ENCODE measurements around the gene SLC17A7.
"Not testable (repeated sequence)": the region's sequence is repeated elsewhere in the genome, so short reads cannot be mapped to it uniquely, and the experiment has no call there.

SLC17A7 gene

GRCh38 chr19:49451430-49452181, 10.3 kb upstream of the SLC17A7 start, which contains the start of gene PIH1D1:
TSS of gene PIH1D1 (minus strand) at chr19:49451814. CDS start at chr19:49451574, 240 bp downstream.
- H3K4me3 ChIP-seq (replicated peaks in 1 of 2; ENCODE audit: low read depth in 2 of 2, low read length in 2 of 2), result peak within 1 kb of the TSS; percentile 76 to 90
- peak; percentile 38 for TF ChIP-seq CTCF (IDR thresholded peaks at IDR 0.05; ENCODE audit: low read depth, low read length)

GRCh38 chr19:49450405-49450804, 9.1 kb upstream of the SLC17A7 start:
- TF ChIP-seq CTCF (IDR thresholded peaks at IDR 0.05; ENCODE audit: low read depth, low read length), result no peak
- H3K4me3 ChIP-seq (replicated peaks in 1 of 2; ENCODE audit: low read depth in 2 of 2, low read length in 2 of 2), result peak overlapping the region in 1 of 2 donors; percentile 90
- no peak for DNase-seq (ENCODE audit: low read depth in 2 of 2)

More at GRCh38 chr19:49451430-49452181, 10.3 kb upstream of the SLC17A7 start, which contains the start of gene PIH1D1:
- DNase-seq (ENCODE audit: low read depth in 2 of 2), result peak; percentile 99 to 100

DNA sequence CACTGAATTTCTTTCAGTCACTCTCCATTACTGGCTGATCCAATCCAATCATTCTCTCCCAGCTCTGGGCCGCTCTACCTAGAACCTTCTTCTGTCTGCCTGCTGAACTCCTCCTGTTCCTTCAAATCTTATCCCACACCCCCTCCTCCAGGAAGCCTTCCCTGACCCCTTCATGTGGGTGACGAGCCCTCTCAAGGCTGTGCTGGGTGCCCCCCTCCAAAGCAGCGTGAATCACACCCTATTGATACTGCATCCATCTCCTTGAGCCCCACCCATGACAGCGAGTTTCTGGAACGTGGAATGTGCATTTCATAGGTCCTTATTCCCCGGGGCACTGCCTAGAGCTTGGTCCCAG, 7.1 kb upstream of the SLC17A7 start:
- H3K4me3 ChIP-seq (replicated peaks in 1 of 2; ENCODE audit: low read depth in 2 of 2, low read length in 2 of 2), result no peak overlapping the region
- no peak for DNase-seq (ENCODE audit: low read depth in 2 of 2)
- TF ChIP-seq CTCF (IDR thresholded peaks at IDR 0.05; ENCODE audit: low read depth, low read length), result no peak

DNA sequence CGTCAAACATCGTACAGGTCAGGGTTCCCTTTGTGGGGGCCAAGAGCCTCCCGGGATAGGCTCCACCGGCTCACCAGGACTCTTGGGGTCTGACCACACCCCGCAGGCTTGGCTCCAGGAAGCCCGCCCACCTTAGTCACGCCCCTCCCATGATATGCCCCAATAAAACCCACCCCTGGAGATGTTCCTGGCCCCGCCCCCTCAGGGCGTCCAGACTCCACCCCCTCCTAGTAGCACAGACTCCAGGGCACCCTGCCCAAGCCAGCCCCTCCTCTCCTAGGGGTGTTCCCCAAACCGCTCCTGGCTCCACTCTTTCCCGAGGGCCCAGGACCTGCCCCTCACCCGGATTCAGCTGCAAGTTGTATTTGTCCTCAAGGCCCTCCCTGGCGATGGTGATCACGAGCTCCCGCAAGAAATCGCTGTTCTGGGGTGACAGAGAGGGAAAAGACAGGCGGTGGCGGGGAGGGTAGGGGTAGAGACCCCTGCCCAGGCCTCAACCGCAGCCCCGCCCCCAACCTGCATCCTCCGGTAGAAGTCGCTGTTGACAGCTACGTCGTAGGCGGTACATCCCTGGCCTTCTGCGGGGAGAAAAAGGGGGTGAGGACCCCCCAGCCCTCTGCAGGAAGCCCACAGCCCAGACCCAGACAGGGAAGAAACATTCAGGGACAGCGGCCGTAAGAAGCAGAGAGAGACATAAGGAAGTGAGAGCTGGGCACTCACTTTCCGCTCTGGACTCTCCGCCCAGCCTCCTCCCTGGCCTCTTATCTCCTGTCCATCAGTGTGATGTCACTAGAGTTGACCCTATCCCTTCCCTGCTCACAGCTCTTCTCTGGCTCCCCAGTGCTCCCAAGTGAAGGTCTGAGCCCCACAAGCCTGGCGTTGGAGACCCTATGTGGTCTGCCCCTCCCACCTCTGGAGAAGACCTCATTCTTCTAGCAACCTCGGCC, 6.4 kb upstream of the SLC17A7 start:
- H3K4me3 ChIP-seq (replicated peaks in 1 of 2; ENCODE audit: low read depth in 2 of 2, low read length in 2 of 2), result no peak overlapping the region
- no peak for TF ChIP-seq CTCF (IDR thresholded peaks at IDR 0.05; ENCODE audit: low read depth, low read length)
- DNase-seq (ENCODE audit: low read depth in 2 of 2), result peak in 1 of 2 donors; percentile 41

DNA sequence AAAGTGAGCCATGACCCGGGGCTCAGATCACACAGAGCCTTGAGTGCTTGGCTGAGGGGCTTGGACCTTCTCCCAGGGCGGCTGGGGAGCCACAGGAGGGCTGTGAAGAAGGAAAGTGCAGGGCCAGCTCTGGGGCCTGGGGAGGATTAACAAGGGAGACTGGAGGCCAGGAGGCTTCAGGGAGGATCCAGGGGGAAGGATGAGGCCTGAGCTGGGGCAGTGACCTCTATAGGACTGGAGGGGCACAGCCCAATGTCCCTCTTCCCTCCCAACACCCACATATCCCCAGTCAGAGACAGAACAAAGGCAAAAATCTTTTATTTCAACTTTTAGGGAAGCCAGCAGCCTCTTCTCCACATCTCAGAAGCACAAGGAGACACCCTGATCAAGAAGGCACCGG, 4.7 kb upstream of the SLC17A7 start:
- H3K4me3 ChIP-seq (replicated peaks in 1 of 2; ENCODE audit: low read depth in 2 of 2, low read length in 2 of 2), result no peak overlapping the region
- TF ChIP-seq CTCF (IDR thresholded peaks at IDR 0.05; ENCODE audit: low read depth, low read length), result no peak
- no peak for DNase-seq (ENCODE audit: low read depth in 2 of 2)

GRCh38 chr19:49444100-49444700, 2.9 kb upstream of the SLC17A7 start:
- not testable (repeated sequence) for H3K4me3 ChIP-seq (replicated peaks in 1 of 2; ENCODE audit: low read depth in 2 of 2, low read length in 2 of 2); DNase-seq (ENCODE audit: low read depth in 2 of 2)
